ENCODE measurements around the gene ADCY5.
"Not testable (repeated sequence)": the region's sequence is repeated elsewhere in the genome, so short reads cannot be mapped to it uniquely, and the experiment has no call there.

The ADCY5 gene

DNA sequence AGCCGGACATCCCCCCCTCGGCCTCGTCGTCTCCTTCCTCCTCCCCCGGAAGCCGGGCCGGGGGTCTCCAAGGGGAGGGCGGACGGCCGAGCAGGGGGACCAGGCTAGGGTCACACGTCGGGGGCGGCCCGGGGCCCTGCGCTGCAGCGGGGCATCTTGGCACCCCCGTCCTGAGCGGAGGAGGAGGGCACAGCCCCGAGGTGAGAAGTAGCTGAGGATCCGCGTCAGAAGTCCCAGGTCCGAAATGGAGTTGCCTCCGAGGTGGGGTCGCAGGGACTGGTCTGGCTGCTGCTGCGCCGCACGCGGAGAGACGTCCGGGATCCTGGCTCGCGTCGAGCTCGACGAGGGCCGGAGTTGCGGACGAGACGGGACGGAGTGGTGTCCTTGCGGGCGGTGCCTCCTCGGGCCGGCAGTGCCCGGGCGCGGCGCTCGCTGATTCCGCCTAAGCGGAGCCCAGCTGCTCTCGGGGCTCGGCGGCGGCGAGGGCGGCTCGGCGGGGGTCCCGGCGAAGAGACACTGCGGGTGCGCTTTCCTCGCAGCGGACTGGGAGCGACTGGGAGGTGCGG is at the start of gene ADCY5:
TSS of gene ADCY5 (minus strand) at position 555 of the 566 bp plus-strand sequence. CDS start at position 10, 545 bp downstream.
- no peak for DNase-seq

DNA sequence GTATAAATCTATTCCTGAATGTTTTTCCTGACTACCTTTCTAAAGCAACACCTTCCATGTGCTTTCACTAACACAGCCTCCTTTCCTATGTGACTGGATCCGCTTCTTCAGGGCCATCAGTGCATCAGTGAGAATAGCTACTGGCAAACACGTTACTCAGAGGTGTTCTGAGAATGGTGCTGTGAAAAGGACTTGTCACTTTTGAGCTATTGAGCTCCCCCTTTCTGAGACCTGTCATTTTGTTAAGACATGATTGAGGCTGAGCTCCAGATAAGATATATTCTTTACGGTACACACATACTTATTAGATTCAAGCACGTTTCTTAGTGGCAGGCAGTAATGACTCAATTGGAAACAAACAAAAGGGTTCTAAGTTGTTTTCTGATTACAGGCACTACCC is 45.0 kb upstream of the ADCY5 start:
- DNase-seq = no peak

DNA sequence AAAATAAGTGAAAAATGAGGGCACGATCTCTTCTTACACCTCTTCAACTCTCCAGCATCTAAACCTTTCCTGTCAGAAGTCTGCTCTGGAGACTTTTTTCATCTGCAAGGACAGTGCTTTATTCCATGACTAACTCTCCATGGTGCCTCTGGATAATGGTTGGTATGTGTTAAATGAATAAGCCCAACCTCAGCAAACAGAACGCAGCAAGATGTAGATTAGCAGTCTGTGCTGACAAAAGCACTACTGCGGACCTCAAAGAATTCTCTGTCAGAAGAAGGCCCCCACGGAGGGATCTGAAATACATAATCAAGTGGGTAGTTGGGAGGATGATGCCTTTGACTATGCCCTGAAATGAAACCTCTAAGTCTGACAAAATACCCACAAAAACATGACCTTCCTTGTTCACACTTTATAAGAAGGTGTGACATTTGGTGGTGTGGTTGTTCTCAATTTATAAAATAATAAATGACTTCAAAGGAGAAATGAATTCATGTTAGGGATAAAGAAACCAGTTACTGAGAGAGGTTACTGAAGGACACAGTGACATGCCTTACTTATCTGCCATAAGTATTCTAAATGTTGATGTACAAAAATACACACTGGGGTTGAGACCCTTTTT is 43.2 kb upstream of the ADCY5 start:
- DNase-seq = peak; percentile 16

DNA sequence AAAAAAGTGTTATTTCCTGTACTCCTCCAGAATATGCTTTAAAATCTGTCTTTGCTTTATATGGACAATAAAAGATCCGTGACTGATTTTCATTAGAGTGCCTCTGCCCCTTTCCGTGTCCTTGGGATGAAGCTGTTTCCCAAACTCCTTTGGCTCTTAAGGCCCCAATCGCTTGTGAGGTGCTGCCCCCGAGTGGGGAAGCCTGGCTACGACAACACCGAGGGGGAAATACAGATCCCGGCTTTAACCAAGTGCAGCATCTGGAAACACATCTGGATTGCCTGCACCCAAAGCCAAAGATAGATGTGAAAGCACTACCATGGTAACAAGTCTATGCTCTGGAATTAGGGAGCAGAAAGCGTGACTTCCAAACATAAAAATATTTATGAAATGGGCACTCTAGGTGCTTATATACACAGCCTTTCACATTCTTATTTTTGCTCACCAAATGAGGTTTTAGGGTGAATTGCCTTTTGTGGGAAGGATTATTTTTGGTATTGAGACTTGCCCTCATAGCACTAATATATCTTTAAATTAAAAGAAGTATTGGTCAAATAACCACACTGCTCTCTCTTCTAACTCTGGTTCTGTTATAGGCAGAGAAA is 40.6 kb upstream of the ADCY5 start:
- DNase-seq = no peak

DNA sequence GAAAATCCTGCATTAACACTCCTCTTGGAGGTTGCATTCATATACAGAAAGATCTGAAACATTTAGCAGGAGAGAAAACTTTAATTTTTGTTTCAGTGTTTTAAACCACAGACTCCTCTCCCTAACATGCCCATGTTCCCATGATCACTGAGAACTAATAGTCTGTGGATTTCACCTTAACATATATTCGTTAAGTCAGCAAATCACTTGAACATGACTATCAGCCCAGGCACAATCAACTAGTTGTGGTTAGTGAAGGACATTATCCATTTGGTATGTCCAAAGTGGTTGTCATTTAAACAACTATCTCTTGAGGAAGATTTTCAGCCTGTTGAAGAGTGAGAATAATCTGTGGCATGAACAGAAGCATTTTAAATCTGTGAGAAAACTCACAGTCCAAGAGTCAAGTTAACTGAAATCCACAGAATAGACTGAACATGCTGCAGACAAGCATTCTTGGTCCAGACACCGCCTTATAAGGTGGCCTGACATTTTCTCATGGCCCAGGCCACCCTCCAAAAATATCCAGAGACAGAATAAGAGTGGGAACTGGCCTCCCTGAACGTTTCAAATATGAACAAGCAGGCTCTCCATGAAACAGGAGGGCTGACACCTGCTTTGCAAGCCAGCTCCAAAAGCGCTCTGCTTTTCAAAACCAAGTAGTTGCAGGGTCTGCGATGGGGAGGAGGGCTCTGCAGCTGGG is 39.9 kb upstream of the ADCY5 start:
- DNase-seq = no peak

DNA sequence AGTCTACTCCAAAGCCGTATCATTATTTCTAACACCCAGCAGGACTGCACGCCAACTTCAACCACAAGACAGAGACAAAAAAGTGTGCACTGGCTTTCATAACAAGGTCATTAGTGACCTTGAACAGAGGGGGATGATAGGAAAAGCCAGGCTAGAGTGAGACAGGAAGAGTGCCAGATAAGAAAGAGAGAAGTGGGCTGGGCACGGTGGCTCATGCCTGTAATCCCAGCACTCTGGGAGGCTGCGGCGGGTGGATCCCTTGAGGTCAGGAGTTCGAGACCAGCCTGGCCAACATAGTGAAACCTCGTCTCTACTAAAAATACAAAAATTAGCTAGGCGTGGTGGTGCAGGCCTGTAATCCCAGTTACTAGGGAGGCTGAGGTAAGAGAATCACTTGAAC is 38.2 kb upstream of the ADCY5 start:
- not testable (repeated sequence) for DNase-seq

DNA sequence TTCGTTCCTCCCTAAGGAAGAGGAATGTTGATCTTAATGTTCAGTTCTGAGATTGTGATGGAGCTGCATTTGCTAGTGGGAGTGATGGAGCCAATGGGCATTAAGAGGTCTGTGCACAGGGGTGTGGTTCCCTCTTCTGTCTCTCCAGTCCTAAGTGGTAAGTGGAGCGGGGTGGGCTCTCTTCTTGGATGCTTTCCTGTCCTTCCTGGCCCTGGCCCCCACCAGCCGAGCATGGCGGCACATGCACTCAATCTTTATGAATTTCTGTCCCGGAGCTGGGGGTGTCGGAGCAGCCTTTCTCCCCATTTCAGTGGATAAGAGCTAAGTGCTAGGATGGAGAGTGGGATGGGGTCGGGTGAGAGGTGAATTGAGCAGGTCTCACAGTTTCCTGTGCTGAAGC is 37.6 kb upstream of the ADCY5 start:
- DNase-seq = no peak

DNA sequence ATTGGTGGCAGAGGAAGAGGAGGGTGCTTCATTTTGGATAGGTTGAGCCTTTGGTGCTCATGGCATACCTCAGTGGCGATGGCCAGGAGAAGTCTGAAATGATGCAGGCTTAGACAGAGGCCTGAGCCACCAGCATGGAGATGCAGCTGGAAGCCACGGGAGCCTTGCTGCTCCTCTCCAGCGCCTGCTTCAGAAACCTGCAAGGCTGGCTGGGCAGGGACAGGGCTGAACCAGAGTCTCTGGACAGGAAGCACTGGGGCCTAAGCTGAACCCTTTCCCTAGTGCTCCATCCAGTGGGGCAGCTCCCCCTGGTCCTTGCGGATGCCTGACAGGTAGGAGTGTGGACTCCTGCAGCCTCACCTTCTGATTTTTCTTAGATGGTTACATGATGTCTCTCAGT is 36.7 kb upstream of the ADCY5 start:
- no peak for DNase-seq

DNA sequence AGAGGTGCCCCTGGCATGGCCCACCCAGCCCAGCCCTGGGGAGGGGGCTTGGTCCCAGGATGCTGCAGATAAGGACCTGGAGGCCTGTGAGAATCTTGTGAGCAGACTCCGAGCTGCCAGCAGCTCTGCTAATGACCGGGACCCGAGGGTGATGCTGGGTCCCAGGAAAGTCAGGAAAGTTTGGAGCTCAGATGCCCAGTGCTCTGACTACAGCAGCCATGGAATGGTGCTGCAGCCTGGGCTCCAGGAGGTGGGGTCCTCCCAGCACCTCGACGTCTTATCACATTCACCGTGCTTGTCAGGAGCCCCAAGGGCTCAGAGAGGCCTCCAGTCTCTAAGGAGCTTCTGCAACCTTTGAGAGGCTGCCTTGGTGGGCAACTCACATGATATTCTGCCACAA is 34.3 kb upstream of the ADCY5 start:
- DNase-seq = no peak

DNA sequence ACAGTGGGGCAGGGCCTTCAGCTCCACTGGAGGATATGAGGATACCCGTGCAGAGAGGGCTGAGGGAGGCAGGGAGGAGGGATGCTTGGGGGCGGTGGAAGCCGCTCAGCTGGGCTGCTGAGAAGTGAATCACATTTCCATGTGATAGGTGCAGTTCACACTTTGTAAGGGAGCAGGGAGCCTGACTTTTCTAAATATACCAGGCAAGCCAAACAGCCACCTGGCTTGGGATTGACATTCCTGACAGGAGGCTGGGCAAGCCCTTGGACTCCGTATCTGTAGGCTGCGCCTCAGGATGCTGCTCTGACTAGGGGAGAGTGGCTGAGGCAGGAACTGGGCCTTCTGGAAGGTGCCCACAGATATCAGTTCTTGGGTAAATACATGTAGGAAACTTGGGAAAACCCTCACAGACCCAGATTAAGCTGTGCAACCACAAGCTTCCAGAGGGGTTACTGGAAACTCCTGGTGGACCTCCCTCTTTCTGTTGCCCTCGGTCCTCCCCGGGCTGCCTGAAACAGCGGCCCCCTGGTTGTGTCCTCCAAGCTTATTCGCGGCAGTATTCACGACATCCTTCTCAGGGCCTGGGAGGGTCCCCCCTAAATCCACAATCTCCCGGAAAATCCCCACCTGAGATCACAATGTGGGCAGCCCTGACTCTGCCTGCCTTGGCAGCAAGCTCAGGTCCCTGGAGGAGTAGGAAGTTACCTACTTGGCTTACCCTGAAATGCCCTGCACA is 33.0 kb upstream of the ADCY5 start:
- DNase-seq = no peak

DNA sequence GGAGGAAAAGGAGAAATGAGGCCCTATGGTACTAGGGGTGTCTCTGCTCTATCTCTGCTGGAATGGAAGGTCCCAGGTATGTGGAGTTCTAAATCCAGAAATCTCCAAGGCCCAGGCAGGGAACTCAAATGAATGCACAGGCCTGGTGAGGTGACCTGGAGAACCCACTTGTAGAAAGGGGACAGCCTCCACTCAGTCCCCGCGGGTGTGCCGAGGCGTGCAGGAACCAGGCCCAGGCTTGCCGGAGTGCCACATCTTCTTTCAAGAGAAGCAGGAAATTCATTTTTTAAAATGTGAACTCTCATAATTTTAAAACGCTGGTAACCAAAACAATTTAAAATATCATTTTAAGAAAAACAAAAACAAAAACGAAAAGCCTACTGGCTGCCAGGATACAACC is 32.2 kb upstream of the ADCY5 start:
- no peak for DNase-seq

DNA sequence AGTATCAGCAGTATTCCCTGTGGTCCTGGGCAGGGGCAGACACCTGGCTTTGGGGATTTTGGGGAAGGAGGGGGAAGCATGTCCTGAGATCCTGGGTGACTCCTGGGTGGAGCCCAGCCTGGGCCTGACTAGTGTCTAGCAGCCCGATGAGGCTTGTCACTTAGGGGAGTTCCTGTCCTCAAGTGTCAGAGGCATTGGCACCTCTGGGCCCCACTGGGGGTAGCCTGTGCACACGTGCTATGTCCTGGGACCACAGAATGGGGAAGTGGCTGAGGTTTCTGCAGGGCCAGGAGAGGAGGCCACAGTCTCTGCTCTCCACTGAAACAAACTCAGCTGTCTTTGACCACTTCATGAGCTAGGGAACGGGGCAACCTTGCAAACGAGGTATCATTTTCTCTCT is 31.5 kb upstream of the ADCY5 start:
- DNase-seq = no peak

DNA sequence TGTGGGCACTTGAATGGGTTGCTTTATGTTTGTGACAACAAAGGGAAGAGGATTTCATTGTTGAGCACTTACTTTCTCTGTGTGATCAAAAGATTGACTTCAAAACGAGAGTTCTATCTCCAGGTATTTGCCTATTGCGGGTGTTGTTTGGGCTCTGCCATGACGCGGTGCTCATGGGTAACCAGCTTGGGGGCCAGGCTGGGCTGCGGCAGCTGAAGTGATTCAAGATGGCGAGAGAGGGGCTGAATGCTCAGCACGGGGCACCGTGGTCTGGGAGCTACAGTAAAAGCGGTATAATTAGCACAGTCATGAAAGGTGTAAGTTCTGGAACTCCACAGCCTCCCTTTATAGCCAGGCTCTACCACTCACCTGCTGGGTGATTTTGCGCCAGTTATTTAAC is 31.0 kb upstream of the ADCY5 start:
- no peak for DNase-seq

DNA sequence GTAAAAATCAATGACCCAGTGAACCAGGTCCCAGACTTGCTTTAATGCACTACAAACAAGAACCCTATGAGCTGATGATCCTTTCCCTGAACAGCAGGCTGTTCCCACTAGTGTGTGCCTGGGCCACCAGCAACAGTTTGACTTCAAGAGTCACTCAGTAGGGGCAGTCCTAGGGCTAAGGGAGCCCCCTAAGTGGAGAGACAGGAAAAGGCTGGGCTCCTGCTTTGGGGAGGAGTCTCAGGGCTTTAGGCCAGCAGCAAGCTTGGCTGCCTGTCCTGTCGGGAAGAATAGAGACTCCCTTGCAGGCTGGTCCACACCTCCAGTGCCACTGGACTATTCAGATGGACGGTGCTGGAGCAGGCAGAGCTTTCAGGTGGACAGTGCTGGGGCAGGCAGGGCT is 29.4 kb upstream of the ADCY5 start:
- no peak for DNase-seq

DNA sequence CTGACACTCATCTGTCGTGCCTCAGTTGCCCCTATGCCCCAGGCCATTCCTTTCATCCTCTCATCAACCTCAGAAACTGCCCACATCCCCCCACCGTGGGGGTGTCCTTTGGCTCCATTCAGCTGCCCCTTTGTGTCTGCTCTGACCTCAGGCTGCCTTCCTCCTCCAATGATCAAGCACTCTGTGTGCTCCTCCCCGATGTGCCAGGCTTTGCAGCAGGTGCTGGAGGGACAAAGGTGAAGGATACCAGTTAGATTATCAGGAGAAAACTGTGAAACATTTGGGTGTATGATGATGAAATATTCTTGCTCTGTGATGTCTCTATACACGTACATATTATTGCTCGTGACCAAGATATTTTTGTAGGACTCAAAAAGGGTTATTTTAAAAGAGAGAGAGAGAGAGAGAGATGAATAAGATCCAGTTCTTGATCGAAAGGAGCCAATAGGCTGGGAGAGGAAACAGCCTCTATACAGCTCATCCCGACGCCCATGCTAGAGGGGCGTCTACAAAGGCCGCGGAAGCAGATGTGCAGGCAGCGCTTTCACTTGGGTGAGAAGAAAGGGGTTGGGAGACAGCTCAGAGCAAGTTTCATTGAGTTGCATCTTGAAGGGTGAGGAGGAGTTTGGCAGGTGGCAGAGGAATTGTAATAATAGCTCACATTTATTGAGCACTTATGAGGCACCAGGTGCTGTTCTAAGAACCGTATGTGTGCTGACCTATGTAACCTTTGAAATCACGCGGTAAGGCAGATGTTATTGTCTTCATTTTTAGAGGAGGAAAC is 28.3 kb upstream of the ADCY5 start:
- DNase-seq = no peak

DNA sequence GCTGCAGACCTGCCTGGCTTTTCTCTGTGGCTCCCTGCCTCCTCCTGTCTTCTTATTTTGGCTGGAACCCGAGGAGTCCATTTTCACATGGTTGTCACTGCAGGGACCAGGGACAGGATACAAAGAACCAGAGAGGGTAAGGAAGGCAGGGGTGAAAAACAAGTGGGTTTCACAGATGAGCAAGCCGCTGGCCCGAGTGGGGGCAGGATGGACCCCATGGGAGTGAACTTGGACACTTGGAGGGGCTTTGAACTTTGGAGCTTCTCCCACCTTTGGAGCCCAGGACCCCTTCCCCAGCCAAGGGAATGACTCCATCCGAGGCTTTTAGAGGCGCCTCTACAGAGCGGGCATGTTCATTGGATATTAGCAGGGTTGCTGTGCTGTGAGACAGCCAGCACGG is 26.9 kb upstream of the ADCY5 start:
- DNase-seq = no peak

DNA sequence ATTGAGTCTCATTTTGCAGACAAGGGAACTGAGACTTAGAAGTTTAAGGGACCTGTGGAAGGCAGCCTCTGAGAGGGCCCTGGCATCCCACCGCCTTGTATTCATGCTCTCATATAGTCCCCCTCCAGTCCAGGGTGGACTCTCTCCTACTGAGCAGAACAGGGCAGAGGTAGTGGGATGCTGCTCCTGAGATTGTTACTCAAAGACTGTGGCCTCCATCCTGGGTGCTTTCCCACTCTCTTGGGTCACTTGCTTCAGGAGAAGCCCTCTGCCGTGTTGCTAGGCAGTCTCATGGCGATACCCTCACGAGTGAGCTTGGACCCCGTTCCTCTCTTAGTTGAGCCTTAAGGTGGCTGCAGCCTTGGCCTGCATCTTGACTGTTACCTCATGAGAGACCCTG is 22.2 kb upstream of the ADCY5 start:
- no peak for DNase-seq

DNA sequence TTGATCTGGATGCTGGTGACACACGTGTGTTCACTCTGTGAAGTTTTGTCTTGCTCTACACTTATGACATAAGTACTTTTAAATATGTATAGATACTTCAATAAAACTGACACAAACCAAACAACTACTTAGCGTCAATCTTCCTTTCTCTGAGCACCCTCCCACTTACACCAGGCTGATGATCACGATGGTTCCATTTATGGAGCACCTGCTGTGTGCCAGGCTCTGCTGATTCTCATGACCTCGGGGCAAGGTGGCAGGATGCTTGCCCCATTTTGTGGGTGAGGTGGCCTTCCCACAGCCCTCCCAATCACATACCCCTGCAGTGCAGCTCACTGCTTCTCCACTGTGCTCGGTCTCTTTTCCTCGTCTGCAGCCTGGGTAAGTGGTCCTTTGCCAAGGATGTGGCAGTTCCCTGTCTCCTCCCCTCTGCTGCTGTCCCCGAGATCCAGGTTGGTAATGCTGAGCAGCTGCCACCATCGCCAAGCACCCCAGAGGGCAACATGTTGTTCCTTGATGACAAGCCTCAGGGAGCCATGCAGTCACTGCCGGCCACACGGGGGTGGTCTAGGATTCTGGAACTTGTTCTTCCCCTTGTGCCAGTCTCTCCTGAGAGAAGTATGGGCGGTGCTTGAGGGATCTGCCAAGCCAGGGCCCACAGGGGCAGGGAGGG is 20.6 kb upstream of the ADCY5 start:
- DNase-seq = no peak

DNA sequence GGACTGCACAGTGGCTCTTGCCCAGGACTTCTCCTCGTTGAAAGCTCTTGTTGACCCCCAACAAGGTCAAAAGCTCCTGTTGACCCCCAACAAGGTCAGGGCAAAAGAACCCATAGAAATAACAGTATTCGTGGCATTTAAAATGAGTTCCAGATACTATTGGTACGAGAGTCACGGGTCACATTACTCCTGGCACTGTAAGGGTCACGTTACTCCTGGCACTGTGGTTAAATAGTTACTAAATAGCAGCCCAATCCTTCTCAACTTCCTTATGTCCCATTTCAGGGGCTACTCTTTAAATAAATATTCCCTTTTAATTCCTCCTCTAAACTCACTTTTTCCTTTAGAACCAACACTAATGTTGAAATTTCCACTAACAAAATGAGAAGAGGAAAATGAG is 18.2 kb upstream of the ADCY5 start:
- no peak for DNase-seq

DNA sequence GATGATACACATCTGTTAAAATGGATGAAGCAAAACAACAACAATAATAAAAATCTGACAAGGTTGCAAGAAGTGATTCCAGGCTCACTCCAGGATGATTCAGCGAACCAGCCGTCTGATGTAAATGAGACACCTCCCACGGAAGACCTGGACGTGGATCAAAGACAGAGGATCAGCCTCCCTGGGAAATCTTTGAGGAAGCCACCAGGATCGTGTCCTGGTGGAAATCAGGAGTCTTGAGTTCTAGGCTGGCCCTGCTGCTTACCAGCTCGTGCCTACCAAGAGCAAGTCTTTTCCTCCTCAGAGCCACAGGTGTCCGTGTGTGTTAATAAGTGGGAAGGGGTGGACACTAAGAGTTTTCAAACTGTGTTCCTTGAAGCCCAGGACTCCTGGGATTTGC is 15.3 kb upstream of the ADCY5 start:
- DNase-seq = no peak

DNA sequence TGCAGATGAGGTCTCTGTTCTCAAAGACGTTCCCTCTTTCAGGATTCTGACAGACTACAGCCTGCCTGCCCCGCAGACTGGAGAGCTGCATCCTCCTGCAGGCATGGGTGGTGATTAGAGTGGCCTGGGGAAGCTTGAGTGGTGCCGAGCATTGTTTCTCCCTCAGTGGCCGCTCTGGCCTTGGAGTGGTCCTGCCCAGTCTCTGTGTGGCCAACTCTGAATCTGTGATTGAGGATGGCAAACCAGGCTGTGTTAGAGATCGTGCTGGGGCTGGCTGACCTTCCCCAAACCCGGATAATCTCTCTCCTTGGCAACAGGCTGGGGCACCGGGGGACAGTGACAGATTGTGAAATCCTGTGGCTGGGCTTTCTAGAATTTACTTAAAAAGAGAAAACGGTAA is 11.0 kb upstream of the ADCY5 start:
- DNase-seq = no peak

DNA sequence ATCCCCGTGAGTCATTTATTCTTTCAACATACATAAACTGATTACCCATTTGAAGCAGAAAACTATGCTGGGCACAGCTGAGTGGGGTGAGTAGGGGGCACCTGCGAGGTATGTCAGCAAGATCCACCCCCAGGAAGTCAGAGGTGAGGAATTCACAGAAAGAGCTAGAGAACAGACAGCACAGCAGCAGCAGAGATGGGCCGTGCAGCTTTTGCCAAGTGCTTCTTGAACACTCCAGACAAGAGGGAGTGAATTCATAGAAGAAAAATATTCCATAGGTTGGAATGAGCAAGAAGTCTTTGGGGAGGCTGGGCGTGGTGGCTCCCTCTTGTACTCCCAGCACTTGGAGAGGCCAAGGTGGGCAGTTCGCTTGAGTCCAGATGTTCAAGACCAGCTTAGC is 9.4 kb upstream of the ADCY5 start:
- no peak for DNase-seq
